ENCODE measurements around the gene MED27.

DNA sequence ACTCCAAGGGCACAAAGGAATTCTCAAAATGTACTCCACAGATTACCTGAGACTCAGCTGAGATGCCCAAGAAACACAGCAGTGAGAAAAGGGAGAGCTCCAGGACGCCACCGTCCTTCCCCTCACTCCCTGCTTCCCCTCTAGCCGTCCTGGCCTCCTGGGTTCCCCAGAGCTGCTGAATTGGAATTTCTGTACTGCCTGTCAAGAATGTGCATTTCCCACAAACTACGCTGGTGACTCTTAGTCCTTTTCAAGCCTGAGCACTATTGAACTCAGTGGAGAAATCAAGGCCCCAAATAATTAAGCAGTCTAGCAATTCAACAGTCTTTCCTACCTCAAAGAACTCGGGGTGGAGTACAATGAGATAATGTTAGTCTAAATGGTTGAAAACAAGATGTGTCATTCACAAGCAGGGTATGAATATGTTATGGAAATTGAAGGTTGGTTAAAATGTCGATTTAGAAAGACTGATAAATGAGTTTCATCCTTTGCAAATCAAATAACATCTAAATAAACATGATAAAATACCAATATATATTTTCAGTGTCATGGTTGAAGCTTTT is 153.2 kb downstream of the MED27 start:
- TF ChIP-seq, protein P1, sequence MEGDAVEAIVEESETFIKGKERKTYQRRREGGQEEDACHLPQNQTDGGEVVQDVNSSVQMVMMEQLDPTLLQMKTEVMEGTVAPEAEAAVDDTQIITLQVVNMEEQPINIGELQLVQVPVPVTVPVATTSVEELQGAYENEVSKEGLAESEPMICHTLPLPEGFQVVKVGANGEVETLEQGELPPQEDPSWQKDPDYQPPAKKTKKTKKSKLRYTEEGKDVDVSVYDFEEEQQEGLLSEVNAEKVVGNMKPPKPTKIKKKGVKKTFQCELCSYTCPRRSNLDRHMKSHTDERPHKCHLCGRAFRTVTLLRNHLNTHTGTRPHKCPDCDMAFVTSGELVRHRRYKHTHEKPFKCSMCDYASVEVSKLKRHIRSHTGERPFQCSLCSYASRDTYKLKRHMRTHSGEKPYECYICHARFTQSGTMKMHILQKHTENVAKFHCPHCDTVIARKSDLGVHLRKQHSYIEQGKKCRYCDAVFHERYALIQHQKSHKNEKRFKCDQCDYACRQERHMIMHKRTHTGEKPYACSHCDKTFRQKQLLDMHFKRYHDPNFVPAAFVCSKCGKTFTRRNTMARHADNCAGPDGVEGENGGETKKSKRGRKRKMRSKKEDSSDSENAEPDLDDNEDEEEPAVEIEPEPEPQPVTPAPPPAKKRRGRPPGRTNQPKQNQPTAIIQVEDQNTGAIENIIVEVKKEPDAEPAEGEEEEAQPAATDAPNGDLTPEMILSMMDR (IDR thresholded peaks at IDR 0.05), result no peak
- TF ChIP-seq POLR2A (IDR thresholded peaks at IDR 0.05), result no peak
- no peak for TF ChIP-seq EP300 (IDR thresholded peaks at IDR 0.05)
